AG04449 (cell line): ENCODE measurements around the gene PTPRT.

Experiments used
- CTCF ChIA-PET: fragments of 350-600 bp; formaldehyde crosslinking; extraction: SDS; loops from one replicate; lab custom pipeline; 2021; ENCODE audit warnings: antibody characterized with exemption; lab: Yijun Ruan, JAX
- POLR2A ChIA-PET: fragments of 400-600, 350-600 bp; formaldehyde crosslinking; extraction: SDS; loops from one replicate; lab custom pipeline; 2020; ENCODE audit warnings: antibody characterized with exemption, inconsistent platforms; lab: Yijun Ruan, JAX
- DNase-seq: peaks from one replicate; pipeline ENCODE4 v3.0.0-alpha.2; 2010; ENCODE audit warnings: low read depth, low spot score
- H3K4me3 ChIP-seq: 2 replicates; pipeline ENCODE4 v1.5.1; 2011; ENCODE audit warnings: low read depth, mild to moderate bottlenecking, control low read depth, low read length
- TF ChIP-seq, protein P1 (sequence below): IDR thresholded peaks from one replicate; pipeline ENCODE4 v1.5.1; 2011; ENCODE audit warnings: mild to moderate bottlenecking, moderate library complexity, low read length, control low read depth, inconsistent platforms; ENCODE audit not compliant: insufficient read depth; ENCODE audit errors: missing control alignments

PTPRT gene

DNA sequence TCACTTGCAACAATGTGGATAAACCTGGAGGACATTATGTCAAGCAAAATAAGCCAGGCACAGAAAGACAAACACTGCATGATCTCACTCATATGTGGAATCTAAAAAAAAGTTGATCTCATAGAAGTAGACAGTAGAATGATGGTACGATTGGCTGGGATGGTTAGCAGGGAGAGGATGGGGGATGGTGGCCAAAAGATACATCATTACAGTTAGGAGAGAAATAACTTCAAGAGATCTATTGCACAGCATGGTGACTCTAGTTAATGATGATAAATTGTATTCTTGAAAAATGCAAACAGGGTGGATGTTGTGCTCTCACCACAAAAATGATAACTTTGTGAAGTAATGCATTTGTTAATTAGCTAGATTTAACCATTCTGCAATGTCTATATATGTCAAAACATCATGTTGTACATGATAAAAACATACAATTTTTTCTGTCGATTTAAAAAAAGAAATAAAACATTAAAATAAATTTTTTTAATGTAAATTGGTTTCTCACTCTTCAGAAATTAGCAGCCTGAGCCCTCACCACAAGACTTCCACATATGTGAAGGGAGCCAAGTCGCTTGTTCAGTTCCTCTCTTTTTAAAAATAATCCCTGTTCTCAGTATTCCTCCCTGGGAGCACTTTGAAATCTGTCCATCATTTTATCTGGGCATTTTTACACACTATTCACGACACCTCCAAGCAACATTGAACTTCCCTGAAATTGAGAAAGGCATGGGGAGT lies 34.2 kb downstream of the PTPRT start:
- DNase-seq: no peak
- ChIA-PET CTCF (no interaction called here), POLR2A (no interaction called here)
- TF ChIP-seq, protein P1, sequence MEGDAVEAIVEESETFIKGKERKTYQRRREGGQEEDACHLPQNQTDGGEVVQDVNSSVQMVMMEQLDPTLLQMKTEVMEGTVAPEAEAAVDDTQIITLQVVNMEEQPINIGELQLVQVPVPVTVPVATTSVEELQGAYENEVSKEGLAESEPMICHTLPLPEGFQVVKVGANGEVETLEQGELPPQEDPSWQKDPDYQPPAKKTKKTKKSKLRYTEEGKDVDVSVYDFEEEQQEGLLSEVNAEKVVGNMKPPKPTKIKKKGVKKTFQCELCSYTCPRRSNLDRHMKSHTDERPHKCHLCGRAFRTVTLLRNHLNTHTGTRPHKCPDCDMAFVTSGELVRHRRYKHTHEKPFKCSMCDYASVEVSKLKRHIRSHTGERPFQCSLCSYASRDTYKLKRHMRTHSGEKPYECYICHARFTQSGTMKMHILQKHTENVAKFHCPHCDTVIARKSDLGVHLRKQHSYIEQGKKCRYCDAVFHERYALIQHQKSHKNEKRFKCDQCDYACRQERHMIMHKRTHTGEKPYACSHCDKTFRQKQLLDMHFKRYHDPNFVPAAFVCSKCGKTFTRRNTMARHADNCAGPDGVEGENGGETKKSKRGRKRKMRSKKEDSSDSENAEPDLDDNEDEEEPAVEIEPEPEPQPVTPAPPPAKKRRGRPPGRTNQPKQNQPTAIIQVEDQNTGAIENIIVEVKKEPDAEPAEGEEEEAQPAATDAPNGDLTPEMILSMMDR: no peak
- no peak overlapping the region for H3K4me3 ChIP-seq

DNA sequence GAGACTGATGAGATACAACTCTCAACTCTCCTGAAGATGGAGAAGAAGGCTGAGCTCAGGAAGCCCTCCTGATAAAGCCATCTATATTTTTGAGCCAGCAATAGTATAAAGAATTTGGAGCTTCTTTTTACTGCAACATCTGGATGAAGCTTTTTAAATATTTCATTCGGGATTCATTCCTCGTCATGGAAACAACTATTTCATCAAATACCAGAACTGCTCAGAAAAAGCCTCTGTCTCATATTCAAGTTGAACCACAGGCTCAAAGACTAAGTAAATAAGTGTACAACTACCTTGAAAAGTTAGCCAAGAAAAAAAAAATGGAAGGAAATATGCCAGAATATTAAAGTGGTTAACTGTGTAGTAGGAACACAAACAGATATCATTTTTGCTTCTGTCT lies 37.8 kb downstream of the PTPRT start:
- TF ChIP-seq, protein P1: no peak
- no peak overlapping the region for H3K4me3 ChIP-seq
- ChIA-PET CTCF (no interaction called here), POLR2A (no interaction called here)
- DNase-seq: no peak

DNA sequence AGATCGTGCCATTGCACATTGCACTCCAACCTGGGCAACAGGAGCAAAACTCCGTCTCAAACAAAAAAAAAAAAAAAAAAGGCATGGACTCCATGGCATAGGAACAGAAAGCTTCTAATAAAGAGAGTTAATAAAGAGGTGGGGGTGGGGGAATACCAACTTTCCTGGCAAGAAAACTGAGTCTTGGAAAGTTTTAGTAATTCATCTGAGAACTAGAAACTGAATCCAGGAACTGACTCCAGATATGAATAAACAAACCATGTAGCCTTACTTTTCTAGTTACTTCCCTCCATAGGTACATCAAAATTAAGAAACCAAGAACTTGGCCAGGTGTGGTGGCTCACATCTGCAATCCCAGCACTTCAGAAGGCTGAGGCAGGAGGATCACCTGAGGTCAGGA lies 38.5 kb downstream of the PTPRT start:
- POLR2A ChIA-PET: no interaction called here
- DNase-seq: no peak
- CTCF ChIA-PET: no interaction called here
- no peak overlapping the region for H3K4me3 ChIP-seq
- TF ChIP-seq, protein P1: no peak

DNA sequence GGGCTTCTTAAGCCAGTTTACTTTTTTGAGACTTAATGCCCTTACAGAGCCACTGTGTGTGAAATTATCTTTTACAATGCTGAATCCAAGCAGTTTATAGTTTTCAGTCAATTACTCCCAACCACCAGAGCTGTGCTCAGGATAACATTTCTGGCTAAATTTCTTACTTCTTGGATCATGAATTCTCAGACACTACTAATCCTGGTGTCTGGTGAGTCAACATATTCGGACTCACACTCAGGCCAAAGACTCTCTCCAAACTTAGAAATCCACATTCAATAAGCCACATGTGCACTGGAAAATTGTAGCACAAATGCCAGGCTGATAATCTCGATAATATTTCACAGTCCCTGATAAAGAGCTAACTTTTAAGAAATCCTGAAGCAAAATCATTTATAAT lies 49.0 kb downstream of the PTPRT start:
- ChIA-PET POLR2A (no interaction called here), CTCF (no interaction called here)
- H3K4me3 ChIP-seq: no peak overlapping the region
- TF ChIP-seq, protein P1: no peak
- no peak for DNase-seq

DNA sequence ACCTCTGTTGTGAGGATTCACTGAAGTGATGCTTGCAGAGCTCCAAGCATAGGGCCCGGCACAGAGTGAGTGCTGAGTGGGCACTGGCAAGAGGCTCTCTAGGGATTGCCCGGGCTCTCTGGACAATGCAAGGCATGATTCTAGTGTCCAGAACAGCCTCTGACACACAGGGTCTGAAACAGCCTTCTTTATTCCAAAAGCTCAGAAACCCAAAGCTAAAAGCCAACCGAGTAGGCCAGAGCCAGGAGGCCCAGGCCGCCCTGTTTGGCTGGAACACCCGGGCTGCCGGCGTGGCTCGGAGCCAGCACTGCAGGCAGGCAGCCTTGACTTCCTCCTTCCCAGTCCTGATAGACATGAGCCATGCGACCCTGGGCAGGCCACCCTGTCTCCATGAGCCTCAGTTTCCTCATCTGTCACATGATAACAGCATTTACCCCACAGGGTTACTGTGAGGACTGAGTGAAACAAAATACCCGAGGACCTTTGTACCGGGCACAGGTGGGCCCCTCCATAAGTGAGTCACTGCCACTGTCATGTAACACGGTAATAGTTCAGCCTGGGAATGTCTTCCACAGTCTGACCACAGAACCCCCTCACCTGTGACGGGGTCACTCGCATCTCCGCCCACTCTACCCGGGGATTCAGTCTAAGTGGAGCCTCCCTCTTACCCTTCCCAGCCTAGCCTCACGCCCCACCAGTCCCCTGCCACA lies 51.5 kb downstream of the PTPRT start:
- TF ChIP-seq, protein P1: no peak
- ChIA-PET POLR2A (no interaction called here), CTCF (no interaction called here)
- no peak overlapping the region for H3K4me3 ChIP-seq
- no peak for DNase-seq

DNA sequence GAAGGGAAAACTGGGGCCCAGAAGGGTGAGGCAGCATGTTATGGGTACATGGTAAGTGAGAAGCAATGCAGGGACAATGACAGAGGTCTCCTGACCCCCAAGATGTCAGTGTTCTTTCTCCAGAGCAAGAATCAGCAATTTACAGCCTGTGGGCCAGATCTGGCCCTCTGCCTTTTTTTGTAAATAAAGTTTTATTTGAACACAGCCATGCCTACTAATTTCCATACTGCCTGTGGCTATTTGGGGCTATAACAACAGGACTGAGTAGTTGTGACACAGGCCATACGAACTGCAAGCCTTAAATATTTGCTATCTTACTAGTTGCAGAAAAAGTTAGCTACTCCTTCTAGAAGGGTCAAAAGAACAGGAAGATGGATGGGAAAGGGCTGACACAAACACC lies 52.5 kb downstream of the PTPRT start:
- TF ChIP-seq, protein P1: no peak
- CTCF ChIA-PET: no interaction called here
- POLR2A ChIA-PET: no interaction called here

More for the DNA sequence above, 52.5 kb downstream of the PTPRT start:
- H3K4me3 ChIP-seq: no peak overlapping the region
- no peak for DNase-seq
